ENCODE results near the gene DLG5.

GRCh38 chr10:77969114-77969513, 42.6 kb upstream of the DLG5 start:
- no peak for TF ChIP-seq TAF1 (IDR thresholded peaks at IDR 0.05; ENCODE audit: borderline replicate concordance, insufficient read depth, low read length)
- TF ChIP-seq REST (IDR thresholded peaks at IDR 0.05; ENCODE audit: insufficient read depth in 1 of 2, low read depth in 2 of 2, low read length in 2 of 2): no peak
- TF ChIP-seq SIN3A (IDR thresholded peaks at IDR 0.05; ENCODE audit: borderline replicate concordance, insufficient read depth, low read length): no peak
- no peak for TF ChIP-seq POLR2AphosphoS5 (IDR thresholded peaks at IDR 0.05; ENCODE audit: low read depth, low read length)
- TF ChIP-seq FOXP2 (optimal IDR thresholded peaks at IDR 0.05; ENCODE audit: borderline replicate concordance, extremely low read depth, extremely low read length, insufficient read depth): no peak

All from PFSK-1 (cell line).